GM03348 (cell line): ENCODE results near the gene SVOPL.

Experiments
- DNase-seq: peaks from one replicate; pipeline ENCODE4 v3.0.0; 2012; ENCODE audit warnings: low spot score

The SVOPL gene

GRCh38 chr7:138661069-138661635 is 40.0 kb downstream of the SVOPL start:
- DNase-seq = no peak

GRCh38 chr7:138658889-138659288 is 42.3 kb downstream of the SVOPL start:
- no peak for DNase-seq

DNA sequence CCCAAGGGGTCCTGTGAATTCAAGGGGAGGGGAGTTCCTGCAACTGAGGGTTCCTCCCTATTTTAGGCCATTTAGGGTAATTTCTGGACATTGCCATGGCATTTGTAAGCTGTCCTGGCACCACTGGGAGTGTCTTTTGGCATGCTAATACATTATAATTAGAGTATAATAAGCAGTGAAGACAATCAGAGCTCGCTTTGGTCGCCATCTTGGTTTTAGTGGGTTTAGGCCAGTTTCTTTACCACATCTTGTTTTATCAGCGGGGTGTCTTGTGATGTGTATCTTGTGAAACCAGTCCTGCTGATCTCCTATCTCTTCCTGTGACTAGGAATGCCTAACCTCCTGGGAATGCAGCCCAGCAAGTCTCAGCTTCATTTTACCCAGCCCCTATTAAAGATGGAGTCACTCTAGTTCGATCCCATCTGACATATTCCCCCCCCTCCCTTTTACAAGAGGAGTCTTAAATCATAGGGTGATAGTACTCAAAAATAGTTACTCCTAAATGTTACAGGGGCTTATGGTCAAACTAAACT is 43.2 kb downstream of the SVOPL start:
- no peak for DNase-seq

GRCh38 chr7:138656952-138657351 is 44.2 kb downstream of the SVOPL start:
- DNase-seq = no peak

DNA sequence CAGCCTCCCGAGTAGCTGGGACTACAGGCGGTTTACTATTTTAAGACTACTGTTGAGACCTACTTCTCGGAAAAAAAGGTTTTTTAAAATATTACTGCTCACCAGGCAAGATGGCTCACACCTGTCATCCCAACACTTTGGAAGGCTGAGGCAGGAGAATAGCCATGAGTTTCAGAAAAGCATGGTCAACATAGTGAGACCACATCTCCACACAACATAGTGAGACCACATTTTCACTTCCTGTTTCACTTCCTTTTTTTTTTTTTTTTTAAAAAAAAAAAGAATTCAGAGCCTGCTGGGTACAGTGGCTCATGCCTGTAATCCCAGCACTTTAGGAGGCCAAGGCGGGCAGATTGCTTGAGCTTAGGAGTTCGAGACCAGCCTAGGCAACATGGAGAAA is 46.5 kb downstream of the SVOPL start:
- no peak for DNase-seq

- DNase-seq = no peak
These were observed 51.7 kb downstream of the SVOPL start for GRCh38 chr7:138649506-138649905.

- no peak for DNase-seq
These were observed 55.9 kb downstream of the SVOPL start for GRCh38 chr7:138645284-138645683.

DNA sequence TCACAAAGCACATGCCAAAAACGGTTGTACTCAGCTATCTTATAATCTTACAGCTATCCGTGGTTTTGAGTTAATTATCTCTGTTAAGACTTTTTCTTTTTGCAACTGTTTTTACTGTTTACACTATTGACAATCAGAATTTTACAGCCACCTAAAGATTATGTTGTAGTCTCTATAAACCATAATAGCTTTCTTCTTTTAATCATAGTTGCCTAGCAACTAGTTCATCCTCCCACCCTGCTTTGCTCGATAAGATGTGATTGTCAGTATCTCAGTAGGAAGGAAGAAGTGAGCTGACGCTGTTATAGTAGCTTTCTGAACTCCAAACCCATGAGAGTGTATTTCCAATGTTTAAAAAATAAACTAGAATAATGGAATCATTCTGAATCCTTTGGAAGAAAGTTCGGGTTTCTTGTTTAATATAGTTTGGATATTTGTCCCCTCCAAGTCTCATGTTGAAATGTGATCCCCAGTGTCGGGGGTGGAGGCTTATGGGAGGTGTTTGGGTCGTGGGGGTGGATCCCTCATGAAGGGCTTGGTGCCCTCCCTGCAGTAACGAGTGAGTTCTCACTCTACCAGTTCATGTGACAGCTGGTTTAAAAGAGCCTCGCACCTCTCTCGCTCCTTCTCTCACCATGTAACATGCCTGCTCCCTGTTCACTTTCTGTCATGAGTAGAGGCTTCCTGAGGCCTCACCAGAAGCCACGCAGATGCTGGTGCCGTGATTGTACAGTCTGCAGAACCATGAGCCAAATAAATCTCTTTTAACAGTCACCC is 68.1 kb downstream of the SVOPL start:
- DNase-seq = no peak

- DNase-seq = no peak
These were observed 68.8 kb downstream of the SVOPL start for GRCh38 chr7:138632384-138632783.

- no peak for DNase-seq
These were observed 71.0 kb downstream of the SVOPL start for GRCh38 chr7:138630059-138630610.

GRCh38 chr7:138627361-138627760 is 73.8 kb downstream of the SVOPL start:
- DNase-seq = no peak

DNA sequence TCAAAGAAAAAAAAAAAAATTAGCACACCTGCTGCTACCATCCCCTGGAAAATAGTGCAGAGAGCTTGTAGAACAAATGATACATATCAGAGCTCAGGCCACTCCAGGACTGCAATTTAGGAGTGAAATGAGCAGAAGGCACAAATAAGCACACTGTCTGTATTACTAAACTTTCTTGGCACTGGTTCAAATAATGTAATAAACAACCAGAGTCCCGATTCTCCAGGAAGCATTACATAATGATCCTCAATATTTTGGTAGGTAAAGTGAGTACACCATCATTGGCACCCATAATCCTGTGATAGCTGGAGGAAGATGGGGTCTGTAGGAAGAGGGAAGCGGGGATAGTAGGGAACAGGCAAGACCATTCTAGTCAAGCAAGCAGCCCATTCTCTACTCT is 74.3 kb downstream of the SVOPL start:
- no peak for DNase-seq

DNA sequence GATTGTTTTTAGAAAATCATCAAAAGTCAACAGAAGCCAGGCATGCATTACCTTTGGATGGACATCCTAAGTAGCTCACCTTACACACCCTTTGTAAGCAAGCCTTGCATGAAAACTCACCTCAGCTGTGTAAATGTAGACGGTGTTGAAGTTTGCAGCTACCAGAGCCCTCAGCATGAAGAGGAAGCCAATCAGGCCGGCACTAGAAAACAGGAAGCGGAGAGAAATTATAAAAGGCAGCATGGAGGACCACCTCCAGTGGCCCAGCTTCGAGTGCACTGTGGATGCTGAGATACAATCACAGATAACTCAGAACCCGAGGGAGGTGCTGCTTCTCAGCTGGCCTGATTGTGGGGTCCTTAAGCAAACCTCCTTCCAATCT is 75.3 kb downstream of the SVOPL start:
- DNase-seq = no peak

GRCh38 chr7:138625084-138625848 is 75.9 kb downstream of the SVOPL start:
- no peak for DNase-seq

- DNase-seq = no peak
These were observed 78.3 kb downstream of the SVOPL start for GRCh38 chr7:138622841-138623240.

GRCh38 chr7:138618933-138619332 is 82.2 kb downstream of the SVOPL start:
- no peak for DNase-seq

DNA sequence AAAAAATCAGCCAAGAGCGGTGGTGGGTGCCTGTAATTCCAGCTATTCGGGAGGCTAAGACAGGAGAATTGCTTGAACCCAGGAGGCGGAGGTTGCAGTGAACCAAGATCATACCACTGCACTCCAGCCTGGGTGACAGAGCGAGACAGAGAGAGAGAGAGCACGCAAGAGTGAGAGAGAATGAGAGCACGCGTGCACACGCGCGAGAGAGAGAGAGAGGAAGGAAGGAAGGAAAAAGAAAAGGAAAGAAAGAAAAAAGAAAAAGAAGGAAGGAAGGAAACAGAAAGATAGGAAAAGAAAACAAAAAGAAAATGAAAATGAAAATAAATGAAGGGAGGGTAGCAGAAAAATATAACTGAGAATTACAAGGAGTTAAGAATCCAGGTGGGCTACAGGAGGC is 82.7 kb downstream of the SVOPL start:
- DNase-seq = no peak

GRCh38 chr7:138616085-138616484 is 85.1 kb downstream of the SVOPL start:
- DNase-seq = no peak

DNA sequence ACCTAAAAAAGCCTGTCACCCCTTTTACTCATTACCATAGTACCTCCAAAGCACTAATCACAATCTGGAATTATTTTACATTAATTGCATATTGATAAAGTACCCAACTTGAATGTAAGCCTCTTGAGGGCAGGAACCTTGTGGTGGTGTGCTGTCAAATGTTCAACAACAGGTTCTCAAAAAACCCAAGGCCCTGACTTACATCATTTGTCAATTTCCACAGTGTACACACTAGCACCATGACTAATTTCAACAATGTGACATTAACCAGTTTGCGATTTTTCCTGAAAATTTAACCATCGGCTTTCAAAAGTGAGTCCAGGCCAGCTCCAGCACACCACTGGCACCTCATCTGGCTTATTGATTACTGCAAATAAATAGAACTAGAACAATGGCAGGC is 87.5 kb downstream of the SVOPL start:
- DNase-seq = no peak

DNA sequence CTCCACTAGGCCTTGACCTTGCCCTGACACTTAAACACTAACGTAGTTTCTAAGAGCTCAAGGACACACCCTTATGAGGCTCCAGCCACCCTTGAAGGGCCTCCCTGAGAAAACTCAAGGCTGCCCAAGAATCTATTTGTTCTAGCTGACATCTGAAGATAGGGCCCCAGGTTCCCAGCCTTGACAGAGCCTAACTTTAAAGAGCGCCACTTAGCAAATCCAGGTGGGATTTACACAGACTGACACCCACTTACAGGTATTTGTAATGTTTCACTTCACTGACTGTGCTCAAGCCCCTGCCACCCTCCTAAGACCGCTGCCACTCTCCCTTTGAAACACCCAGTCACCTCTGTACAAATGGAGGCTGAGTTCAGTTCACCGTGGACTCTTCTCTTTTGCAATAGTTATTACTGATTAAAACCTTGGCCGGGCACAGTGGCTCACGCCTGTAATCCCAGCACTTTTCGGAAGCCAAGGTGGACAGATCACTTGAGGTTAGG is 90.4 kb downstream of the SVOPL start:
- DNase-seq = no peak

DNA sequence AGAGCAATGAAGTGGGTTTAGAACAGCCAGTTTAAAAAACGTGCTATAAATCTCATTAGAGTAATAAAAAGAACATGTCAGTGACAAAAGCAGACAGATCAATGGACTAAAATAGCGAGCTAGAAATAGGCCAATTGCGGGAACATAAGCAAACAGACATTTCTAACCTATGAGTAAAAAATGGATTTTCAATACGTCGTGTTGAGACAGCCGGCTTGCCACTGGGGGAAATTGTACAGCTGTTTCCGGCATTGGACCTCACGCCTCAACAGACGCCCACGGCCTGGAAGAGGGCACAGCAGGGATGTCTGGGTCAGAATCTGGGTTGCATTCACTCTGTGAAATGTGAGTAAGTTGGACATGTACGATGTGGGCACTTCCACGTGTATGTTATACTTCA is 92.9 kb downstream of the SVOPL start:
- peak; percentile 62 for DNase-seq
